Central memory CD8-positive, alpha-beta T cell (primary cell): ENCODE data around the gene A2M.
A peak's percentile ranks its signal among the peaks of the same experiment; 100 is the strongest.

Experiments
- ATAC-seq: fragments of 150-1000 bp; cut with Tn5 transposase; replicated peaks from 2 replicates; pipeline ENCODE4 v1.10.0; 2022; ENCODE audit warnings: mild to moderate bottlenecking, moderate FRiP score, moderate number of reproducible peaks; ENCODE audit not compliant: poor library complexity, severe bottlenecking; ENCODE audit errors: extremely low read depth
- DNase-seq, 2 donors: peaks; one replicate each; pipeline ENCODE4 v3.0.0; 2021; ENCODE audit warnings: low spot score in 2 of 2
- H3K27ac Mint-ChIP-seq: one replicate; pipeline ENCODE4 v1.8.0; 2022; ENCODE audit warnings: low read depth, mild to moderate bottlenecking, moderate library complexity, mixed read lengths
- H3K27me3 Mint-ChIP-seq: one replicate; pipeline ENCODE4 v1.8.0; 2022; ENCODE audit warnings: mixed read lengths
- H3K36me3 Mint-ChIP-seq: one replicate; pipeline ENCODE4 v1.8.0; 2022; ENCODE audit warnings: mild to moderate bottlenecking, moderate library complexity, mixed read lengths; ENCODE audit not compliant: insufficient read depth
- H3K4me1 Mint-ChIP-seq: one replicate; pipeline ENCODE4 v1.8.0; 2022; ENCODE audit warnings: mixed read lengths
- H3K4me3 Mint-ChIP-seq: one replicate; pipeline ENCODE4 v1.8.0; 2022; ENCODE audit warnings: mild to moderate bottlenecking, moderate library complexity, mixed read lengths
- H3K9me3 Mint-ChIP-seq: one replicate; pipeline ENCODE4 v1.8.0; 2022; ENCODE audit warnings: mixed read lengths

The A2M gene

GRCh38 chr12:9103050-9103849 lies 12.5 kb downstream of the A2M start:
- Mint-ChIP-seq H3K9me3 (no peaks in the 10 kb centered on the region), H3K4me1 (peaks cover 6% of the 10 kb centered on the region), H3K27ac (no peak overlapping the region), H3K27me3 (no peaks in the 10 kb centered on the region), H3K4me3 (no peak overlapping the region), H3K36me3 (peaks cover 28% of the 10 kb centered on the region)
- no peak for ATAC-seq
- DNase-seq, result no peak

GRCh38 chr12:9101018-9101687 lies 14.6 kb downstream of the A2M start:
- Mint-ChIP-seq H3K4me3 (no peak overlapping the region), H3K27ac (no peak overlapping the region), H3K36me3 (peaks cover 27% of the 10 kb centered on the region), H3K9me3 (no peaks in the 10 kb centered on the region), H3K4me1 (peaks cover 10% of the 10 kb centered on the region), H3K27me3 (no peaks in the 10 kb centered on the region)
- ATAC-seq, result no peak
- DNase-seq, result no peak

GRCh38 chr12:9099552-9100190 lies 16.0 kb downstream of the A2M start:
- Mint-ChIP-seq H3K36me3 (peaks cover 25% of the 10 kb centered on the region), H3K4me3 (no peak overlapping the region), H3K9me3 (no peaks in the 10 kb centered on the region), H3K4me1 (peaks cover 13% of the 10 kb centered on the region), H3K27ac (no peak overlapping the region), H3K27me3 (no peaks in the 10 kb centered on the region)
- DNase-seq (no peak), ATAC-seq (no peak)

- H3K27ac Mint-ChIP-seq, result no peak overlapping the region
- no peak for ATAC-seq
- peaks cover 25% of the 10 kb centered on the region for H3K36me3 Mint-ChIP-seq
- H3K9me3 Mint-ChIP-seq, result no peaks in the 10 kb centered on the region
- H3K4me1 Mint-ChIP-seq, result peaks cover 16% of the 10 kb centered on the region
- H3K27me3 Mint-ChIP-seq, result no peaks in the 10 kb centered on the region
- DNase-seq, result no peak
- H3K4me3 Mint-ChIP-seq, result no peak overlapping the region
Measured at GRCh38 chr12:9098463-9099026, 17.2 kb downstream of the A2M start.

GRCh38 chr12:9098115-9098452 lies 17.6 kb downstream of the A2M start:
- Mint-ChIP-seq H3K27ac (no peak overlapping the region), H3K4me1 (peaks cover 20% of the 10 kb centered on the region), H3K4me3 (no peak overlapping the region), H3K27me3 (no peaks in the 10 kb centered on the region), H3K9me3 (no peaks in the 10 kb centered on the region), H3K36me3 (peaks cover 25% of the 10 kb centered on the region)
- no peak for ATAC-seq
- no peak for DNase-seq

- no peaks in the 10 kb centered on the region for H3K27me3 Mint-ChIP-seq
- no peak overlapping the region for H3K27ac Mint-ChIP-seq
- ATAC-seq (no peak), DNase-seq (no peak)
- H3K4me3 Mint-ChIP-seq, result no peak overlapping the region
- no peaks in the 10 kb centered on the region for H3K9me3 Mint-ChIP-seq
- peaks cover 22% of the 10 kb centered on the region for H3K36me3 Mint-ChIP-seq
- peaks cover 20% of the 10 kb centered on the region for H3K4me1 Mint-ChIP-seq
Measured at GRCh38 chr12:9096563-9097176, 19.0 kb downstream of the A2M start.

- Mint-ChIP-seq H3K27ac (no peak overlapping the region), H3K4me1 (peaks cover 27% of the 10 kb centered on the region), H3K27me3 (no peaks in the 10 kb centered on the region), H3K9me3 (no peaks in the 10 kb centered on the region), H3K4me3 (no peak overlapping the region), H3K36me3 (peaks cover 21% of the 10 kb centered on the region)
- DNase-seq (no peak), ATAC-seq (no peak)
Measured at GRCh38 chr12:9095322-9095721, 20.4 kb downstream of the A2M start.

- no peak for ATAC-seq
- H3K27ac Mint-ChIP-seq, result no peak overlapping the region
- H3K9me3 Mint-ChIP-seq, result no peaks in the 10 kb centered on the region
- peaks cover 21% of the 10 kb centered on the region for H3K36me3 Mint-ChIP-seq
- DNase-seq, result no peak
- H3K4me3 Mint-ChIP-seq, result no peak overlapping the region
- peaks cover 32% of the 10 kb centered on the region for H3K4me1 Mint-ChIP-seq
- H3K27me3 Mint-ChIP-seq, result no peaks in the 10 kb centered on the region
Measured at GRCh38 chr12:9094512-9095206, 21.1 kb downstream of the A2M start.

- ATAC-seq, result no peak
- DNase-seq, result no peak
- Mint-ChIP-seq H3K27me3 (no peaks in the 10 kb centered on the region), H3K9me3 (no peaks in the 10 kb centered on the region), H3K27ac (no peak overlapping the region), H3K4me3 (no peak overlapping the region), H3K4me1 (peaks cover 40% of the 10 kb centered on the region), H3K36me3 (peaks cover 15% of the 10 kb centered on the region)
Measured at GRCh38 chr12:9091891-9092598, 23.7 kb downstream of the A2M start.

GRCh38 chr12:9090220-9090619 lies 25.5 kb downstream of the A2M start:
- DNase-seq (no peak), ATAC-seq (no peak)
- H3K27ac Mint-ChIP-seq, result peak overlapping the region; percentile 6
- H3K9me3 Mint-ChIP-seq, result no peaks in the 10 kb centered on the region
- H3K36me3 Mint-ChIP-seq, result peaks cover 11% of the 10 kb centered on the region
- H3K27me3 Mint-ChIP-seq, result no peaks in the 10 kb centered on the region
- H3K4me3 Mint-ChIP-seq, result no peak overlapping the region
- H3K4me1 Mint-ChIP-seq, result peaks cover 38% of the 10 kb centered on the region

GRCh38 chr12:9087087-9087835 lies 28.5 kb downstream of the A2M start:
- H3K27ac Mint-ChIP-seq, result peak overlapping the region; percentile 21
- H3K9me3 Mint-ChIP-seq, result peaks cover 8% of the 10 kb centered on the region

More at GRCh38 chr12:9087087-9087835, 28.5 kb downstream of the A2M start:
- DNase-seq (no peak), ATAC-seq (no peak)
- Mint-ChIP-seq H3K27me3 (no peaks in the 10 kb centered on the region), H3K36me3 (peaks cover 10% of the 10 kb centered on the region), H3K4me1 (peaks cover 35% of the 10 kb centered on the region), H3K4me3 (no peak overlapping the region)
